NB4 (cell line): ENCODE measurements around the gene PRG3.

Experiments
- MYC ChIP-seq: IDR thresholded peaks from 2 replicates; pipeline ENCODE4 v1.6.1; 2011; ENCODE audit warnings: low read depth, low read length
- TF ChIP-seq, protein P1 (sequence below): IDR thresholded peaks from one replicate; pipeline ENCODE4 v1.5.1; 2012; ENCODE audit warnings: low read depth, low read length

DNA sequence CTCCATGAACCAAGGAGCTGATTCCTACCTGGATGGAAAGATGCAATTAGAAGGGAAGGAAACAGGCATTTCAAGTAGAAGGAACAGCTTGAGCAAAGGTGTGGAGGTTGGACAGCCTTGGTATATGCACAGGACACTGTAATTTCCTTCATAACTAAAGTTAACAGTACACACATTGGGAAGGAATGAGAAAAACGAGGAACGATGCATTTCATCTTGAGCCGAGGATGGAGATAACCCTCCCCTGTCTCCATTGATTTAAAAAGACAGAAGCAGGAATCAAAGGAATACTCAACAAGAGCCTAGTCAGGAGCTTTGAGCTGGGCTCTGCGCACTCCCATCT lies 11.8 kb upstream of the PRG3 start:
- TF ChIP-seq, protein P1, sequence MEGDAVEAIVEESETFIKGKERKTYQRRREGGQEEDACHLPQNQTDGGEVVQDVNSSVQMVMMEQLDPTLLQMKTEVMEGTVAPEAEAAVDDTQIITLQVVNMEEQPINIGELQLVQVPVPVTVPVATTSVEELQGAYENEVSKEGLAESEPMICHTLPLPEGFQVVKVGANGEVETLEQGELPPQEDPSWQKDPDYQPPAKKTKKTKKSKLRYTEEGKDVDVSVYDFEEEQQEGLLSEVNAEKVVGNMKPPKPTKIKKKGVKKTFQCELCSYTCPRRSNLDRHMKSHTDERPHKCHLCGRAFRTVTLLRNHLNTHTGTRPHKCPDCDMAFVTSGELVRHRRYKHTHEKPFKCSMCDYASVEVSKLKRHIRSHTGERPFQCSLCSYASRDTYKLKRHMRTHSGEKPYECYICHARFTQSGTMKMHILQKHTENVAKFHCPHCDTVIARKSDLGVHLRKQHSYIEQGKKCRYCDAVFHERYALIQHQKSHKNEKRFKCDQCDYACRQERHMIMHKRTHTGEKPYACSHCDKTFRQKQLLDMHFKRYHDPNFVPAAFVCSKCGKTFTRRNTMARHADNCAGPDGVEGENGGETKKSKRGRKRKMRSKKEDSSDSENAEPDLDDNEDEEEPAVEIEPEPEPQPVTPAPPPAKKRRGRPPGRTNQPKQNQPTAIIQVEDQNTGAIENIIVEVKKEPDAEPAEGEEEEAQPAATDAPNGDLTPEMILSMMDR: no peak
- no peak for TF ChIP-seq MYC
